K562 (cell line): ENCODE measurements around the gene UNC80. TPM values are rescaled to one million over a fixed set of nuclear protein-coding genes. Genes with fewer than 3 reads are reported as not detected.

ENCODE experiments used
- ATAC-seq: fragments of 200-7000 bp; cut with Tn5 transposase; 3 replicates; pipeline ENCODE4 v1.9.1; 2020; ENCODE audit warnings: moderate library complexity
- BruUV-seq: library from RNA; stranded (reverse); fragments of 400-500 nt; replicated peaks from 2 replicates; lab custom pipeline; 2021; lab: Mats Ljungman, UMichigan
- CTCF ChIA-PET: fragments of 300-600 bp; formaldehyde crosslinking; extraction: SDS; loops from one replicate; lab custom pipeline; 2021; ENCODE audit warnings: low intra/inter-chr PET ratio; lab: Yijun Ruan, JAX
- POLR2A ChIA-PET: fragments of 300-600, 350-650 bp; sonication (Branson Sonifier 250); formaldehyde crosslinking; extraction: SDS; loops from one replicate; lab custom pipeline; 2021; ENCODE audit warnings: antibody characterized with exemption, inconsistent platforms; lab: Yijun Ruan, JAX
- DNase-seq, 4 experiments: peaks; one replicate each; pipeline versions ENCODE4 v3.0.0 to v3.0.0-alpha.2; 2011 to 2018; ENCODE audit warnings: low spot score in 3 of 4, mixed read lengths in 3 of 4; ENCODE audit errors: extremely low read depth in 1 of 4
- FAIRE-seq: peaks from 2 replicates; lab custom pipeline; 2011; peaks lifted over from hg19 to GRCh38; lab: Jason Lieb, UNC
- H2AFZ ChIP-seq: 2 replicates; pipeline ENCODE4 v1.6.0; 2011; ENCODE audit warnings: low read depth, low read length, control low read depth, inconsistent platforms
- H3K27ac ChIP-seq: fragments of 200-600 bp; 3 replicates; pipeline ENCODE4 v1.8.0; 2011; ENCODE audit warnings: low read depth, mild to moderate bottlenecking, control low read depth, inconsistent platforms, low read length, moderate library complexity, mixed read lengths; ENCODE audit errors: extremely low read depth
- H3K27me3 ChIP-seq, 2 experiments: fragments of 300-600 bp in 1 of 2; 2 replicates in 1 of 2; 3 replicates in 1 of 2; pipeline versions ENCODE4 v1.6.0 to v1.8.0; 2011; ENCODE audit warnings: inconsistent platforms in 2 of 2, low read length in 2 of 2, mild to moderate bottlenecking in 1 of 2, mixed read lengths in 1 of 2, moderate library complexity in 1 of 2; ENCODE audit not compliant: control insufficient read depth in 2 of 2, insufficient read depth in 2 of 2
- H3K36me3 ChIP-seq: fragments of 300-600 bp; 3 replicates; pipeline ENCODE4 v1.8.0; 2011; ENCODE audit warnings: mild to moderate bottlenecking, low read length, inconsistent platforms; ENCODE audit not compliant: control insufficient read depth, insufficient read depth
- H3K4me1 ChIP-seq, 2 experiments: fragments of 200-600 bp in 1 of 2; replicated peaks in 1 of 2; 2 replicates in 1 of 2; 3 replicates in 1 of 2; pipeline versions ENCODE4 v1.5.1 to v1.8.0; 2011; ENCODE audit warnings: inconsistent platforms in 2 of 2, low read length in 2 of 2, mild to moderate bottlenecking in 1 of 2, mixed read lengths in 1 of 2, moderate library complexity in 1 of 2; ENCODE audit not compliant: control insufficient read depth in 2 of 2, insufficient read depth in 2 of 2
- H3K4me2 ChIP-seq: 2 replicates; pipeline ENCODE4 v1.6.1; 2011; ENCODE audit warnings: low read length, control low read depth, inconsistent platforms, mixed read lengths; ENCODE audit not compliant: insufficient read depth
- H3K4me3 ChIP-seq: fragments of 200-600 bp; sonication (generic), shearing (Covaris generic); 2 replicates; pipeline ENCODE4 v1.5.1; 2016; ENCODE audit warnings: control low read depth, inconsistent platforms
- H3K79me2 ChIP-seq: fragments of 200-600 bp; 3 replicates; pipeline ENCODE4 v1.8.0; 2011; ENCODE audit warnings: low read length, inconsistent platforms; ENCODE audit not compliant: control insufficient read depth, insufficient read depth
- H3K9ac ChIP-seq, 2 experiments: 2 replicates each; pipeline versions ENCODE4 v1.6.0 to v1.6.1; 2011; ENCODE audit warnings: low read depth in 2 of 2, low read length in 2 of 2, control low read depth in 1 of 2, inconsistent platforms in 1 of 2, mild to moderate bottlenecking in 1 of 2, mixed read lengths in 1 of 2; ENCODE audit not compliant: insufficient read depth in 1 of 2
- H3K9me1 ChIP-seq: one replicate; pipeline ENCODE4 v1.6.0; 2011; ENCODE audit warnings: inconsistent platforms, mild to moderate bottlenecking, low read length, moderate library complexity; ENCODE audit not compliant: control insufficient read depth, insufficient read depth
- H3K9me3 ChIP-seq: replicated peaks from 2 replicates; pipeline ENCODE4 v1.5.1; 2011; ENCODE audit warnings: low read depth, low read length, inconsistent platforms; ENCODE audit not compliant: control insufficient read depth, insufficient read depth
- H4K20me1 ChIP-seq: replicated peaks from 2 replicates; pipeline ENCODE4 v1.6.1; 2011; ENCODE audit warnings: low read length, inconsistent platforms, mixed read lengths; ENCODE audit not compliant: control insufficient read depth, insufficient read depth
- CAMTA2 ChIP-seq: fragments of 250-450 bp; sonication (Bioruptor Pico); conservative IDR thresholded peaks from 2 replicates; pipeline ENCODE4 v1.5.1; 2022
- JUND ChIP-seq, 2 experiments: IDR thresholded peaks; 2 replicates in 1 of 2; 3 replicates in 1 of 2; pipeline ENCODE4 v1.6.1; 2011; ENCODE audit warnings: borderline replicate concordance in 2 of 2, low read depth in 2 of 2, low read length in 2 of 2, improper control_type of control experiment in 1 of 2, missing biosample characterization in 1 of 2, missing genetic modification characterization in 1 of 2, missing genetic modification reagents in 1 of 2
- TSC22D4 ChIP-seq: fragments of 450-650 bp; IDR thresholded peaks from 2 replicates; pipeline ENCODE4 v1.6.1; 2016; ENCODE audit warnings: missing genetic modification characterization, missing biosample characterization, control low read depth
- ZC3H11A ChIP-seq: IDR thresholded peaks from 2 replicates; pipeline ENCODE4 v1.6.1; 2012; ENCODE audit warnings: low read depth, low read length, improper control_type of control experiment
- ZNF3 ChIP-seq: fragments of 250-450 bp; sonication (Bioruptor Pico); IDR thresholded peaks from 2 replicates; pipeline ENCODE4 v1.5.0; 2021; ENCODE audit warnings: mild to moderate bottlenecking, moderate library complexity
- WGBS: fragments of 100-300 bp; shearing (Covaris generic); methylation state at CpG from one replicate; pipeline ENCODE4 v1.1.6; 2016; ENCODE audit warnings: low coverage, mixed read lengths; ENCODE audit not compliant: insufficient coverage; ENCODE audit errors: missing lambda C conversion rate; 5-methylcytosine and 5-hydroxymethylcytosine counted together
- in situ Hi-C: fragments of 300-500 bp; cut with MboI; formaldehyde crosslinking; loops from 4 replicates; pipeline ENCODE4 v1.15.0; 2018; ENCODE audit warnings: inconsistent platforms, mixed read lengths
- intact Hi-C: fragments of 100-400 bp; cut with micrococcal nuclease; formaldehyde crosslinking; loops from 2 replicates; pipeline ENCODE4 v1.14.2; 2022
- polyA plus RNA-seq, 8 experiments: library from polyadenylated mRNA; depleted of rRNA in 4 of 8; stranded (reverse) in 5 of 8; unstranded in 3 of 8; fragments of >200 nt; fragmentation: Nextera tagmentation in 2 of 8; fragmentation: Illumina TruSeq in 1 of 8; extraction: Ambion mirVana in 2 of 8; extraction: Trizol in 1 of 8; gene quantifications; 2 replicates each; pipeline versions ENCODE4 v1.2.1 to v1.2.3, GENCODE V29; 2011 to 2014; ENCODE audit warnings: inconsistent platforms in 1 of 8, missing spikeins in 1 of 8
- total RNA-seq, 7 experiments: library from RNA; depleted of rRNA in 6 of 7; stranded (reverse); fragments of >200 nt in 6 of 7; fragmentation: Illumina TruSeq in 2 of 7; extraction: Trizol in 2 of 7; gene quantifications; 2 replicates each; pipeline versions ENCODE4 v1.2.1 to v1.2.3, GENCODE V29; 2011 to 2021; ENCODE audit warnings: low replicate concordance in 1 of 7
- TF ChIP-seq, protein P1 (sequence below): fragments of 450-650 bp; IDR thresholded peaks from 2 replicates; pipeline ENCODE4 v1.6.1; 2017; ENCODE audit warnings: antibody characterized with exemption
- TF ChIP-seq, protein P2 (sequence below): fragments of 250-450 bp; sonication (Bioruptor Pico); IDR thresholded peaks from 2 replicates; pipeline ENCODE4 v1.8.0; 2022; ENCODE audit warnings: moderate library complexity, mild to moderate bottlenecking, inconsistent platforms

UNC80 gene
- total and polyA plus RNA-seq, 9 of the 15 experiments (the other 6 are each of a cell fraction or from before 2014, with no cell fraction given) = under 0.01 to 0.04 (median 0.01) TPM; not detected in 5

DNA sequence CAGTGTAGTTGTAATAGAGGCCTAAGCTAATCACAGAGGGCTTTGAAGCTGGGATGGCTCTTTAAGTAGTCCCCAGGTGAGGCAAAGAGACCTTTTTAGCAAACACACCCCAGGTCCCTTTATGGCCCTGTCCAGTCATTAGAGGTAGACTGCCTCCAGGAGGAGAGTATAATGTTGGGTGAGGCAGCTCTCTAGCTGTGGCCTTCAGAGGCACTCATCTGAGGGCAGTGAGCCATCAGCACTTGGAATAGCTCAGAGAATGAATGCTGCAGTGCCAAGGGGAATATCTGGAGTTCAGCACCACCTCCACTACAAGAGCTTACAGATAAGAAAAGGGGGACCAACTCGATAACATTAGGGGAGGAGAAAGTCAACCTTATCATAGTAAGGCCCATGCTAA is 52.8 kb downstream of the UNC80 start (continued):
- TF ChIP-seq, protein P1, sequence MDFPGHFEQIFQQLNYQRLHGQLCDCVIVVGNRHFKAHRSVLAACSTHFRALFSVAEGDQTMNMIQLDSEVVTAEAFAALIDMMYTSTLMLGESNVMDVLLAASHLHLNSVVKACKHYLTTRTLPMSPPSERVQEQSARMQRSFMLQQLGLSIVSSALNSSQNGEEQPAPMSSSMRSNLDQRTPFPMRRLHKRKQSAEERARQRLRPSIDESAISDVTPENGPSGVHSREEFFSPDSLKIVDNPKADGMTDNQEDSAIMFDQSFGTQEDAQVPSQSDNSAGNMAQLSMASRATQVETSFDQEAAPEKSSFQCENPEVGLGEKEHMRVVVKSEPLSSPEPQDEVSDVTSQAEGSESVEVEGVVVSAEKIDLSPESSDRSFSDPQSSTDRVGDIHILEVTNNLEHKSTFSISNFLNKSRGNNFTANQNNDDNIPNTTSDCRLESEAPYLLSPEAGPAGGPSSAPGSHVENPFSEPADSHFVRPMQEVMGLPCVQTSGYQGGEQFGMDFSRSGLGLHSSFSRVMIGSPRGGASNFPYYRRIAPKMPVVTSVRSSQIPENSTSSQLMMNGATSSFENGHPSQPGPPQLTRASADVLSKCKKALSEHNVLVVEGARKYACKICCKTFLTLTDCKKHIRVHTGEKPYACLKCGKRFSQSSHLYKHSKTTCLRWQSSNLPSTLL = no peak
- TF ChIP-seq, all 486 proteins: peak for 0

DNA sequence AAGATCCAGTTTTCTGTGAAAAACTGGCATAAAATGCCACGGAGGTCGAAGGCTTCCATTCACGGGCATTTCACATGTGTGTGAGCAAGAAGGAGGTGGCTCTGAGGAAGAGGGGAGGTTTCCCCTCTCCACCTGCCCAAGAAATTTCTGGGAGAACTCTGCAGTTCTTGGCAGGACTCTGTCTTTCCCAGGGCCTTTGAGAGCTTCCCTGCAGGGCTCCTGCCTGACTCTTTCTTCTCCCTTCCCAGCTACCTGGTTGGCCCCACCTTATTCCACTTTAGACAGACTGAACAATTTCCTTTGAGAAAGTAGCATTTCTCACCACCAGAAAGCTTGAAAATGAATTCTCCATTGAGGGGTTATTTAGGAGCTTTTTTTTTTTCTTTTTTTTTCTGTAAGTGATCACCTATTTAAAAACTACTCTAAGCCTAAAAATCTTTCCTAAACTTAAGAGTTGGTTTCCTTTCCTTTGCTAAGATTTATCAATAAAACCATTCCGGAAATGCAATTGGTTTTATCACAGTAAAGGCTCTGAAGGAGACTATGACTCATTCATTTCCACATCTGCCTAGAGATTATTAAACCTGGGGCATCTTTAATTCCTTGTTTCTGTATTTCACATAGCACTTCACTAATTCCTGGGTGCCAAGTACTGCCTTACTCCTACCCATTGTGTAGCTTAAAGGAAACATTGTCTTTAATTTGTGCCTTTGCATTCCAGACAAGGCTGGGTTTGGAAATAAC is 59.3 kb downstream of the UNC80 start:
- Histone ChIP-seq H3K9me1 (no peaks in the 10 kb centered on the region), H3K9ac (no peak overlapping the region), H3K27ac (no peak overlapping the region), H4K20me1 (no peaks in the 10 kb centered on the region), H3K9me3 (no peaks in the 10 kb centered on the region), H3K4me1 (no peaks in the 10 kb centered on the region), H2AFZ (no peak overlapping the region), H3K36me3 (no peaks in the 10 kb centered on the region), H3K79me2 (no peaks in the 10 kb centered on the region), H3K4me2 (no peak overlapping the region), H3K27me3 (no peaks in the 10 kb centered on the region), H3K4me3 (no peak overlapping the region)
- CTCF ChIA-PET = no interaction called here
- in situ Hi-C loops = no loop called here
- WGBS = 3% methylated on average over 4 of the region's 4 CpGs
- POLR2A ChIA-PET = no interaction called here
- FAIRE-seq = no peak
- no peak for ATAC-seq
- intact Hi-C loops = no loop called here
- no peak for DNase-seq
- TF ChIP-seq ZNF3 (CRISPR knock-in tag) (no peak), TSC22D4 (tag) (no peak), CAMTA2 (CRISPR knock-in tag) (no peak), JUND (IDR thresholded peaks at IDR 0.05; ENCODE audit: borderline replicate concordance, low read depth, low read length) (no peak), JUND (tag; IDR thresholded peaks at IDR 0.05; ENCODE audit: borderline replicate concordance, low read depth, low read length) (no peak), ZC3H11A (no peak)
- TF ChIP-seq, protein P2, sequence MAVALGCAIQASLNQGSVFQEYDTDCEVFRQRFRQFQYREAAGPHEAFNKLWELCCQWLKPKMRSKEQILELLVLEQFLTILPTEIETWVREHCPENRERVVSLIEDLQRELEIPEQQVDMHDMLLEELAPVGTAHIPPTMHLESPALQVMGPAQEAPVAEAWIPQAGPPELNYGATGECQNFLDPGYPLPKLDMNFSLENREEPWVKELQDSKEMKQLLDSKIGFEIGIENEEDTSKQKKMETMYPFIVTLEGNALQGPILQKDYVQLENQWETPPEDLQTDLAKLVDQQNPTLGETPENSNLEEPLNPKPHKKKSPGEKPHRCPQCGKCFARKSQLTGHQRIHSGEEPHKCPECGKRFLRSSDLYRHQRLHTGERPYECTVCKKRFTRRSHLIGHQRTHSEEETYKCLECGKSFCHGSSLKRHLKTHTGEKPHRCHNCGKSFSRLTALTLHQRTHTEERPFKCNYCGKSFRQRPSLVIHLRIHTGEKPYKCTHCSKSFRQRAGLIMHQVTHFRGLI (CRISPR knock-in tag) = no peak
- no TSS peak for BruUV-seq
